Inferior parietal cortex (tissue), 1 donor: Measurements from ENCODE around the gene VPS36.
"Not testable (repeated sequence)": the region's sequence is repeated elsewhere in the genome, so short reads cannot be mapped to it uniquely, and the experiment has no call there.

Source experiments
- DNase-seq: peaks from one replicate; pipeline ENCODE4 v3.0.0-alpha.2; 2016; ENCODE audit errors: extremely low spot score

The VPS36 gene

GRCh38 chr13:52446265-52446664 lies 4.2 kb downstream of the VPS36 start:
- DNase-seq: no peak

GRCh38 chr13:52432456-52432855 lies 18.0 kb downstream of the VPS36 start:
- DNase-seq: no peak

- DNase-seq: no peak
These were observed 22.1 kb downstream of the VPS36 start for GRCh38 chr13:52428295-52428694.

- DNase-seq: no peak
These were observed 29.2 kb downstream of the VPS36 start for GRCh38 chr13:52421216-52421615.

GRCh38 chr13:52419080-52419479 lies 31.4 kb downstream of the VPS36 start:
- DNase-seq: no peak

- DNase-seq: no peak
These were observed 35.5 kb downstream of the VPS36 start for GRCh38 chr13:52414963-52415362.

GRCh38 chr13:52414051-52414450 lies 36.4 kb downstream of the VPS36 start:
- no peak for DNase-seq

GRCh38 chr13:52412128-52412527 lies 38.3 kb downstream of the VPS36 start:
- DNase-seq: no peak

- no peak for DNase-seq
These were observed 38.8 kb downstream of the VPS36 start for GRCh38 chr13:52411629-52412028.

GRCh38 chr13:52408071-52408658 lies 42.3 kb downstream of the VPS36 start:
- not testable (repeated sequence) for DNase-seq

GRCh38 chr13:52407436-52407835 lies 43.0 kb downstream of the VPS36 start:
- DNase-seq: not testable (repeated sequence)

- no peak for DNase-seq
These were observed 43.8 kb downstream of the VPS36 start for GRCh38 chr13:52406629-52407028.

- no peak for DNase-seq
These were observed 44.5 kb downstream of the VPS36 start, which contains the start of gene THSD1 for GRCh38 chr13:52405767-52406494. TSS of gene THSD1 (minus strand) at chr13:52406172. CDS start at chr13:52402600, 3,572 bp downstream.

GRCh38 chr13:52405369-52405766 lies 45.1 kb downstream of the VPS36 start:
- DNase-seq: no peak

- no peak for DNase-seq
These were observed 50.7 kb downstream of the VPS36 start for GRCh38 chr13:52399708-52400107.

GRCh38 chr13:52399046-52399445 lies 51.4 kb downstream of the VPS36 start:
- DNase-seq: no peak

- no peak for DNase-seq
These were observed 54.7 kb downstream of the VPS36 start for GRCh38 chr13:52395704-52396103.

- no peak for DNase-seq
These were observed 55.8 kb downstream of the VPS36 start for GRCh38 chr13:52394586-52394985.

GRCh38 chr13:52393572-52394357 lies 56.7 kb downstream of the VPS36 start:
- DNase-seq: no peak

- no peak for DNase-seq
These were observed 62.7 kb downstream of the VPS36 start for GRCh38 chr13:52387721-52388120.

GRCh38 chr13:52385870-52386269 lies 64.6 kb downstream of the VPS36 start:
- no peak for DNase-seq

GRCh38 chr13:52383366-52383765 lies 67.1 kb downstream of the VPS36 start:
- DNase-seq: no peak

GRCh38 chr13:52378312-52378711 lies 72.1 kb downstream of the VPS36 start:
- no peak for DNase-seq
